Hindlimb muscle (tissue), 1 donor: Measurements from ENCODE around the gene HNRNPA1. TPM values are rescaled to one million over a fixed set of nuclear protein-coding genes. Genes with fewer than 3 reads are reported as not detected.
A peak's percentile ranks its signal among the peaks of the same experiment; 100 is the strongest.
"Not testable (repeated sequence)": the region's sequence is repeated elsewhere in the genome, so short reads cannot be mapped to it uniquely, and the experiment has no call there.

Experiments
- DNase-seq: peaks from one replicate; pipeline ENCODE4 v3.0.0-alpha.2; 2013
- polyA plus RNA-seq: library from polyadenylated mRNA; unstranded; fragments of 120-200 nt; gene quantifications from one replicate; pipeline ENCODE4 v1.2.1, GENCODE V29; 2013; ENCODE audit not compliant: insufficient read length

HNRNPA1 gene
- 1,619 TPM for polyA plus RNA-seq

- peak; percentile 99 for DNase-seq
Measured at GRCh38 chr12:54280468-54281260, at the start of gene HNRNPA1. Gene HNRNPA1, plus strand, starts transcription at chr12:54280726. Its CDS starts 82 bp downstream, at chr12:54280808.

- DNase-seq, result not testable (repeated sequence)
Measured at GRCh38 chr12:54231269-54231668, 49.3 kb upstream of the HNRNPA1 start.

- DNase-seq, result no peak
Measured at GRCh38 chr12:54232790-54233189, 47.7 kb upstream of the HNRNPA1 start.

- DNase-seq, result no peak
Measured at GRCh38 chr12:54238531-54238930, 42.0 kb upstream of the HNRNPA1 start.

GRCh38 chr12:54239620-54240019 lies 40.9 kb upstream of the HNRNPA1 start:
- no peak for DNase-seq

- DNase-seq, result no peak
Measured at GRCh38 chr12:54240129-54240528, 40.4 kb upstream of the HNRNPA1 start.

GRCh38 chr12:54240971-54241588 lies 39.4 kb upstream of the HNRNPA1 start:
- DNase-seq, result no peak

GRCh38 chr12:54246011-54246641 lies 34.4 kb upstream of the HNRNPA1 start:
- DNase-seq, result no peak

GRCh38 chr12:54249489-54249888 lies 31.0 kb upstream of the HNRNPA1 start:
- DNase-seq, result no peak

GRCh38 chr12:54251667-54252284 lies 28.8 kb upstream of the HNRNPA1 start:
- DNase-seq, result no peak

- DNase-seq, result no peak
Measured at GRCh38 chr12:54253240-54253639, 27.3 kb upstream of the HNRNPA1 start.

GRCh38 chr12:54257332-54257731 lies 23.2 kb upstream of the HNRNPA1 start:
- DNase-seq, result no peak

GRCh38 chr12:54258201-54258681 lies 22.3 kb upstream of the HNRNPA1 start:
- DNase-seq, result no peak

- peak; percentile 94 for DNase-seq
Measured at GRCh38 chr12:54259194-54260011, 21.1 kb upstream of the HNRNPA1 start.

GRCh38 chr12:54261815-54262402 lies 18.6 kb upstream of the HNRNPA1 start:
- DNase-seq, result no peak

- DNase-seq, result no peak
Measured at GRCh38 chr12:54262403-54262925, 18.1 kb upstream of the HNRNPA1 start.

- DNase-seq, result no peak
Measured at GRCh38 chr12:54265364-54265812, 15.1 kb upstream of the HNRNPA1 start.

- DNase-seq, result no peak
Measured at GRCh38 chr12:54266852-54267251, 13.7 kb upstream of the HNRNPA1 start.

GRCh38 chr12:54270345-54270744 lies 10.2 kb upstream of the HNRNPA1 start:
- DNase-seq, result no peak

GRCh38 chr12:54272214-54272613 lies 8.3 kb upstream of the HNRNPA1 start:
- DNase-seq, result no peak

GRCh38 chr12:54273981-54274380 lies 6.5 kb upstream of the HNRNPA1 start:
- no peak for DNase-seq
